Mammary epithelial cell (primary cell): Measurements from ENCODE around the gene ADCYAP1.

Experiments
- CTCF ChIP-seq, 2 donors: IDR thresholded peaks in 1 of 2; conservative IDR thresholded peaks in 1 of 2; 2 replicates each; pipeline ENCODE4 v1.5.1; 2011 to 2012; ENCODE audit warnings: inconsistent platforms in 2 of 2, low read length in 2 of 2, mild to moderate bottlenecking in 2 of 2, control low read depth in 1 of 2, low read depth in 1 of 2; ENCODE audit not compliant: insufficient read depth in 1 of 2; ENCODE audit errors: extremely low read depth in 1 of 2
- EZH2 ChIP-seq: IDR thresholded peaks from 2 replicates; pipeline ENCODE4 v1.6.1; 2012; ENCODE audit warnings: low read length, inconsistent platforms, borderline replicate concordance

GRCh38 chr18:902229-902628, 2.4 kb upstream of the ADCYAP1 start:
- TF ChIP-seq CTCF (conservative IDR thresholded peaks at IDR 0.05 in 1 of 2, IDR thresholded peaks at IDR 0.05 in 1 of 2; ENCODE audit: extremely low read depth in 1 of 2, insufficient read depth in 1 of 2, low read depth in 1 of 2, low read length in 2 of 2): no peak
- no peak for TF ChIP-seq EZH2
